HG03039 (cell line): ENCODE results near the gene ENPP6.

ENCODE experiments used
- ATAC-seq: cut with Tn5 transposase; IDR thresholded peaks from one replicate; pipeline ENCODE4 v1.9.1; 2021; ENCODE audit warnings: mild to moderate bottlenecking, moderate library complexity; ENCODE audit not compliant: unreplicated experiment

ENPP6 gene

GRCh38 chr4:184217634-184218033, at the start of gene ENPP6:
Gene ENPP6 (minus strand): TSS chr4:184217873. CDS start chr4:184217819, 54 bp downstream.
- ATAC-seq, result no peak

- no peak for ATAC-seq
These were observed 49.5 kb upstream of the ENPP6 start for GRCh38 chr4:184267206-184267608.

GRCh38 chr4:184265546-184266351, 48.1 kb upstream of the ENPP6 start:
- ATAC-seq, result peak; percentile 29

- no peak for ATAC-seq
These were observed 46.4 kb upstream of the ENPP6 start for GRCh38 chr4:184263910-184264732.

GRCh38 chr4:184263461-184263860, 45.8 kb upstream of the ENPP6 start:
- no peak for ATAC-seq

- ATAC-seq, result no peak
These were observed 45.2 kb upstream of the ENPP6 start for GRCh38 chr4:184262901-184263300.

GRCh38 chr4:184261246-184261645, 43.6 kb upstream of the ENPP6 start:
- no peak for ATAC-seq

- no peak for ATAC-seq
These were observed 42.2 kb upstream of the ENPP6 start for GRCh38 chr4:184259866-184260265.

GRCh38 chr4:184259081-184259480, 41.4 kb upstream of the ENPP6 start:
- no peak for ATAC-seq

GRCh38 chr4:184255871-184256642, 38.4 kb upstream of the ENPP6 start:
- no peak for ATAC-seq

- no peak for ATAC-seq
These were observed 37.7 kb upstream of the ENPP6 start for GRCh38 chr4:184255361-184255760.

- no peak for ATAC-seq
These were observed 35.4 kb upstream of the ENPP6 start for GRCh38 chr4:184253072-184253420.

GRCh38 chr4:184252136-184253071, 34.7 kb upstream of the ENPP6 start:
- ATAC-seq, result no peak

GRCh38 chr4:184251670-184251980, 34.0 kb upstream of the ENPP6 start:
- no peak for ATAC-seq

GRCh38 chr4:184250795-184251669, 33.4 kb upstream of the ENPP6 start:
- ATAC-seq, result no peak

GRCh38 chr4:184248216-184248615, 30.5 kb upstream of the ENPP6 start:
- ATAC-seq, result no peak

- ATAC-seq, result no peak
These were observed 29.7 kb upstream of the ENPP6 start for GRCh38 chr4:184247421-184247820.

- ATAC-seq, result no peak
These were observed 28.8 kb upstream of the ENPP6 start for GRCh38 chr4:184246426-184246825.

- no peak for ATAC-seq
These were observed 20.5 kb upstream of the ENPP6 start for GRCh38 chr4:184238072-184238745.
